Neural crest cell (in vitro differentiated cells): Measurements from ENCODE around the gene DENND1B. TPM values are rescaled to one million over a fixed set of nuclear protein-coding genes. Genes with fewer than 3 reads are reported as not detected.

Experiments used
- DNase-seq: peaks from one replicate; pipeline ENCODE4 v3.0.0; 2021; ENCODE audit warnings: low read depth, mixed read lengths, low spot score
- H3K27ac Mint-ChIP-seq: one replicate; pipeline ENCODE4 v1.8.0; 2021; ENCODE audit warnings: mild to moderate bottlenecking, mixed read lengths; ENCODE audit not compliant: unreplicated experiment
- H3K27me3 Mint-ChIP-seq: 2 replicates; pipeline ENCODE4 v1.8.0; 2021; ENCODE audit warnings: low read depth, mild to moderate bottlenecking, mixed read lengths
- H3K36me3 Mint-ChIP-seq: 2 replicates; pipeline ENCODE4 v1.8.0; 2021; ENCODE audit warnings: low read depth, mild to moderate bottlenecking, mixed read lengths
- H3K4me1 Mint-ChIP-seq: 2 replicates; pipeline ENCODE4 v1.8.0; 2021; ENCODE audit warnings: mixed read lengths
- H3K4me3 Mint-ChIP-seq: one replicate; pipeline ENCODE4 v1.8.0; 2021; ENCODE audit warnings: mild to moderate bottlenecking, mixed read lengths
- H3K9me3 Mint-ChIP-seq: 2 replicates; pipeline ENCODE4 v1.8.0; 2021; ENCODE audit warnings: mixed read lengths
- total RNA-seq: library from RNA; stranded (reverse); gene quantifications from 2 replicates; pipeline ENCODE4 v1.2.1, GENCODE V29; 2021
- TF ChIP-seq, protein P1 (sequence below): fragments of 200-600 bp; sonication (generic); conservative IDR thresholded peaks from 2 replicates; pipeline ENCODE4 v1.5.0; 2021; ENCODE audit warnings: antibody characterized with exemption, mild to moderate bottlenecking

DENND1B gene
- total RNA-seq, 1 donor from 2014 or later = 6.5 TPM

DNA sequence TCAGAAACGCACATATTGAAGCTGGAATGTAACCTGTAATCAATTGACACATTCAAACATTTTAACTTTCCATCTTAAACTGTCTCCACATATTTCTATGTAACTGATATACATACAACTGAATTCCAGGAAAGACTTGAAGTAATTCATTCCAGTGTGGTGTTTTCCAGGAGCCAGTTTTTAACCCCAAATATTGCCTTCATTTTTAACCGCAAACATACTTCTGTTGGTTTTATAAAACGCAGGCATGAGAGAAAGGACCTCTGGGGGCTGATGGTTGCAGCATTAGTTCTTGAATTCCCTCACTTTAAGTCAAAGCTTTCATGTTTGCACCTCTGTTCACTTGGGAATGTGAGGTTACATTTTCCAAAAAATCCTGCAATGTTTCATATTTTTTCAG lies 303.1 kb downstream of the DENND1B start:
- no peak overlapping the region for H3K4me3 Mint-ChIP-seq
- no peaks in the 10 kb centered on the region for H3K9me3 Mint-ChIP-seq
- TF ChIP-seq, protein P1, sequence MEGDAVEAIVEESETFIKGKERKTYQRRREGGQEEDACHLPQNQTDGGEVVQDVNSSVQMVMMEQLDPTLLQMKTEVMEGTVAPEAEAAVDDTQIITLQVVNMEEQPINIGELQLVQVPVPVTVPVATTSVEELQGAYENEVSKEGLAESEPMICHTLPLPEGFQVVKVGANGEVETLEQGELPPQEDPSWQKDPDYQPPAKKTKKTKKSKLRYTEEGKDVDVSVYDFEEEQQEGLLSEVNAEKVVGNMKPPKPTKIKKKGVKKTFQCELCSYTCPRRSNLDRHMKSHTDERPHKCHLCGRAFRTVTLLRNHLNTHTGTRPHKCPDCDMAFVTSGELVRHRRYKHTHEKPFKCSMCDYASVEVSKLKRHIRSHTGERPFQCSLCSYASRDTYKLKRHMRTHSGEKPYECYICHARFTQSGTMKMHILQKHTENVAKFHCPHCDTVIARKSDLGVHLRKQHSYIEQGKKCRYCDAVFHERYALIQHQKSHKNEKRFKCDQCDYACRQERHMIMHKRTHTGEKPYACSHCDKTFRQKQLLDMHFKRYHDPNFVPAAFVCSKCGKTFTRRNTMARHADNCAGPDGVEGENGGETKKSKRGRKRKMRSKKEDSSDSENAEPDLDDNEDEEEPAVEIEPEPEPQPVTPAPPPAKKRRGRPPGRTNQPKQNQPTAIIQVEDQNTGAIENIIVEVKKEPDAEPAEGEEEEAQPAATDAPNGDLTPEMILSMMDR = no peak
- no peaks in the 10 kb centered on the region for H3K4me1 Mint-ChIP-seq
- H3K27me3 Mint-ChIP-seq = no peaks in the 10 kb centered on the region
- no peaks in the 10 kb centered on the region for H3K36me3 Mint-ChIP-seq
- no peak for DNase-seq
- no peak overlapping the region for H3K27ac Mint-ChIP-seq

DNA sequence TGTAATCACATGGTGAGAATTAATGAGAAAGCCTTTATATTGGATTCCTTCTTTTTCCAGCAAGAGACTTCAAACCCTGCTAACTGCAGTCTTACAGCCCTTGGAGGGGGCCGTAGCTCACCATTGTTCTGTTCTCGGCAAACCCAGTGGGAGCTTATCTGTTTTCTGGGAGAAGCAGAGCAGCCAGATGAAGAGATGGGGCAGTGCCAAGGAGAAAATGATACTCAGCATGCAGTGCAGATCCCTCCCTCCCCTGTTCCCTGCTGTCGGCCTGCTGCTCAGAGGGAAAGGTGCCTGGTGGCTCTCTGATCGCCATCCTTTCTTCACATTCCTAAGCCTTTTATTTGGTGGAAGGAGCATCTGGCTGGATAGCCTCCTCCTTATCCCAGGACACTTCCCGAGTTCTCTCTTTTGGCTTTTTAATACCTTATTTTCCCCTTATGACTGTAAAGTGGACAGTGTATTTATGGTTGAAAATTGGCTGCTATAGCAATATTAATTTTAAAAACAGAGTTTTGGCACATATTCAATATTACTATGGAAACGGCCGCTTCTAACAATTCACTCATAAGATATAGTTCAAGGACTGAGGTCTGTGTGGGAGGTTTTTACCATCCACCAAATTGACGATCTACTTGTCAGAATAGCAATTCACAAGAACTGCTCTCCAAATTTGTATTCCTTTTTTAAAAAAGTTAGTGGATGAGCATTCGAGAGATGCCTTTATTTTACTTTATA lies 303.9 kb downstream of the DENND1B start:
- no peaks in the 10 kb centered on the region for H3K4me1 Mint-ChIP-seq
- no peak for DNase-seq
- no peak overlapping the region for H3K27ac Mint-ChIP-seq

DNA sequence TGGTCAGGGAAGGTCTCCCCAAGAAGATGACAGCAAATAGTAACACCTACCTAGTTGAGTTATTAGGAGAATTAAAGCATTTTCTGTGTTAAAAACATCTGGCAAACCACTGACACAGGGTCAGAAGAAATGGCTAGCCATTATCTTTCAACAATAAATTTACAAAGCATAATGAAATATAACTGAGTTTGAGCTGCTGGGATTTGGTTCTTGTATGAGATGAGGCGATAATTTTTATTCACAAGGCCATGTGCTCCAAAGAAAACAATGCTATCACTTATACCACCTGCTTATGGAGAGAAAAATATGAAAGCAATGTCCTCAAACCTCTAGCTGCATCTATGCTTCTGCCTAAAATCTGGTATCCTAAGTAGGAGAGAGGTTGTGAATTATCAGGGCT lies 304.9 kb downstream of the DENND1B start:
- TF ChIP-seq, protein P1 = no peak
- H3K27ac Mint-ChIP-seq = no peak overlapping the region
- no peaks in the 10 kb centered on the region for H3K9me3 Mint-ChIP-seq
- H3K27me3 Mint-ChIP-seq = no peaks in the 10 kb centered on the region
- H3K36me3 Mint-ChIP-seq = no peaks in the 10 kb centered on the region
- no peak for DNase-seq
- no peak overlapping the region for H3K4me3 Mint-ChIP-seq
- no peaks in the 10 kb centered on the region for H3K4me1 Mint-ChIP-seq

More for the DNA sequence above, 303.9 kb downstream of the DENND1B start:
- H3K4me3 Mint-ChIP-seq = no peak overlapping the region
- H3K9me3 Mint-ChIP-seq = no peaks in the 10 kb centered on the region
- no peaks in the 10 kb centered on the region for H3K36me3 Mint-ChIP-seq
- TF ChIP-seq, protein P1 = no peak
- H3K27me3 Mint-ChIP-seq = no peaks in the 10 kb centered on the region

DNA sequence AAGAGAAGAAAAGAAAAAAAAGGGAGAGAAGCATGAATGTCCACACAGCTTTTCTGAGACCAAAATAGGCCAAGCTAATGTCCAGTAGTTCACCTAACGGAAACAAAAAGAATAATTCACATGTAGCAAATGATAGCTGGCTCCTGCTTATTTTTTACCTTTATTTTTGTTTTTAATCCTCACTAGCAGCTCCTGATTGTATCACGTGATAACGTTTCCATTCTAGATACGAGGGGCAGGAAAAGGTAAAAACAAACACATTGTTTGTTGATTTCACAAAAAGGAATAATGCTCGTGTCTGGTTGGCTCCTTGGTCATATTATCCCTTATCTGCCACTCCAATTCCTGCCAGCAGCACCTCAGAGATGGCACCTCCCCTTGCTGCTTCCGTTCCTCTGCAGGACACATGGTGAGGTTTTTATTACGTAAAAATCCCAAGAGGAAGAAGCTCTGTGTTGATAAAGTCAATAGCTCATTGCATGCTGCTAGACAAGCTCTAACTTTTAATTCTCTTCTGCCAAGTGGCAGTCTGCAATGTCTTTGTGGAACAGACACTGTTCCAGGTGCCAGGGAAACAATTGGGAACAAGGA lies 305.6 kb downstream of the DENND1B start:
- TF ChIP-seq, protein P1 = no peak
- H3K27ac Mint-ChIP-seq = no peak overlapping the region
- H3K9me3 Mint-ChIP-seq = no peaks in the 10 kb centered on the region
- H3K27me3 Mint-ChIP-seq = no peaks in the 10 kb centered on the region
- no peaks in the 10 kb centered on the region for H3K36me3 Mint-ChIP-seq
- DNase-seq = no peak
- H3K4me3 Mint-ChIP-seq = no peak overlapping the region
- H3K4me1 Mint-ChIP-seq = no peaks in the 10 kb centered on the region

DNA sequence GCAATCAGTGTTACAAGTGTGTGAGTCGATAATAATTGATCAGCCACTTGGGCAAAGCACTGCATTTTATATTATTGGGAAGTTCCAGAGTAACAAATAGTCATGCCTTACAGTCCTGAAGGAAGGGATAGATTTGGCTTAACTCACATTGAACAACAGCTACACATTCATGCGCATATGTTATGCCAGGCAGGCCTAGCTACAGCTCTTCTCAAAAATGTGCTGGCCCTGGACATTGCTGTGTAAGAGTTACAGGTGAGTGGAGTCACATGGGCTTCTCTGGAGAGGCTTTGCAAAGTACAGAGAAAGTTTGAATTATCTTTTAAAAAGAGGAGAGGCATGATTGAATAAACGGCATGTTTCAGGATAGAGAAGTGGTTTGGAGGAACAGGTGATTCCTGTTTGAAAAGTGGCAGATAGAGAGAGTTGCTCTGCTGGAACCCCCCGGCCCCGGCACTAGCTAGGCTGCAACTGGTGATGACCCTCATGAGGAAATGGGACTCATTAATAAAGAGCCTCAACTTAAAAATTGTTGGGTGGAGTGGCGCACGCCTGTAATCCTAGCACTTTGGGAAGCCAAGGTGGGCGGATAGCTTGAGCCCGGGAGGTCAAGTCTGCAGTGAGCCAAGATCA lies 306.6 kb downstream of the DENND1B start:
- no peak overlapping the region for H3K4me3 Mint-ChIP-seq

More for the DNA sequence above, 306.6 kb downstream of the DENND1B start:
- TF ChIP-seq, protein P1 = no peak
- no peaks in the 10 kb centered on the region for H3K27me3 Mint-ChIP-seq
- H3K9me3 Mint-ChIP-seq = no peaks in the 10 kb centered on the region
- no peak overlapping the region for H3K27ac Mint-ChIP-seq
- H3K36me3 Mint-ChIP-seq = no peaks in the 10 kb centered on the region
- no peak for DNase-seq
- H3K4me1 Mint-ChIP-seq = no peaks in the 10 kb centered on the region
